ENCODE data around the gene SPACA5. TPM values are rescaled to one million over a fixed set of nuclear protein-coding genes. Genes with fewer than 3 reads are reported as not detected.
A peak's percentile ranks its signal among the peaks of the same experiment; 100 is the strongest.

SPACA5 gene
- polyA plus RNA-seq, 1 donor (not counting 4 experiments of a cell fraction or from before 2014, with no cell fraction given) = not detected

- Histone ChIP-seq H3K36me3 (ENCODE audit: control insufficient read depth in 2 of 2, extremely low read depth in 1 of 2, insufficient read depth in 2 of 2, low read length in 2 of 2) (no peaks in the 10 kb centered on the region), H3K27me3 (ENCODE audit: control insufficient read depth, extremely low read depth, insufficient read depth, low read length) (no peaks in the 10 kb centered on the region), H3K9me1 (ENCODE audit: control insufficient read depth, extremely low read depth, insufficient read depth, low read length) (no peaks in the 10 kb centered on the region), H3K79me2 (ENCODE audit: control insufficient read depth, insufficient read depth, low read length) (no peaks in the 10 kb centered on the region), H3K9me3 (ENCODE audit: control insufficient read depth, low read depth, low read length) (no peaks in the 10 kb centered on the region), H4K20me1 (ENCODE audit: control insufficient read depth, extremely low read depth, insufficient read depth, low read length) (no peaks in the 10 kb centered on the region), H2AFZ (ENCODE audit: control insufficient read depth, low read length) (peak overlapping the region; percentile 51), H3K4me1 (ENCODE audit: control insufficient read depth, extremely low read depth, insufficient read depth, low read length) (peaks cover 2% of the 10 kb centered on the region), H3K27ac (ENCODE audit: control insufficient read depth, insufficient read depth, low read length) (peak overlapping the region; percentile 85), H3K9ac (ENCODE audit: control insufficient read depth, extremely low read depth, insufficient read depth, low read length) (peak overlapping the region; percentile 80), H3K4me3 (ENCODE audit: control insufficient read depth in 2 of 3, extremely low read depth in 1 of 3, insufficient read depth in 2 of 3, low read depth in 1 of 3, low read length in 3 of 3) (peak overlapping the region; percentile 38 to 66 (median 50)), H3K4me2 (ENCODE audit: control insufficient read depth, extremely low read depth, insufficient read depth, low read depth, low read length) (peak overlapping the region; percentile 41)
- FAIRE-seq (no peak), DNase-seq (ENCODE audit: low read depth, low spot score) (no peak)
- TF ChIP-seq CTCF (optimal IDR thresholded peaks at IDR 0.05 in 1 of 3, IDR thresholded peaks at IDR 0.05 in 1 of 3, conservative IDR thresholded peaks at IDR 0.05 in 1 of 3; ENCODE audit: extremely low read depth in 1 of 3, insufficient read depth in 2 of 3, low read length in 3 of 3) (no peak), EZH2 (IDR thresholded peaks at IDR 0.05; ENCODE audit: low read length) (no peak)
- dilution Hi-C loops (cut with MboI; ENCODE audit: extremely low pct_ligation_motif_present, low sequenced_read_pairs) = no loop called here
Observed at GRCh38 chrX:48021026-48021900, 14.5 kb downstream of the SPACA5 start.

- peaks cover 2% of the 10 kb centered on the region for H3K4me1 ChIP-seq (ENCODE audit: control insufficient read depth, extremely low read depth, insufficient read depth, low read length)
- FAIRE-seq (no peak), DNase-seq (ENCODE audit: low read depth, low spot score) (no peak)
- H3K9me3 ChIP-seq (ENCODE audit: control insufficient read depth, low read depth, low read length) = no peaks in the 10 kb centered on the region
- H3K27ac ChIP-seq (ENCODE audit: control insufficient read depth, insufficient read depth, low read length) = no peak overlapping the region
- dilution Hi-C loops (cut with MboI; ENCODE audit: extremely low pct_ligation_motif_present, low sequenced_read_pairs) = no loop called here
- no peaks in the 10 kb centered on the region for H4K20me1 ChIP-seq (ENCODE audit: control insufficient read depth, extremely low read depth, insufficient read depth, low read length)
- no peaks in the 10 kb centered on the region for H3K36me3 ChIP-seq (ENCODE audit: control insufficient read depth in 2 of 2, extremely low read depth in 1 of 2, insufficient read depth in 2 of 2, low read length in 2 of 2)
- no peaks in the 10 kb centered on the region for H3K79me2 ChIP-seq (ENCODE audit: control insufficient read depth, insufficient read depth, low read length)
- no peak overlapping the region for H2AFZ ChIP-seq (ENCODE audit: control insufficient read depth, low read length)
- no peaks in the 10 kb centered on the region for H3K9me1 ChIP-seq (ENCODE audit: control insufficient read depth, extremely low read depth, insufficient read depth, low read length)
- H3K27me3 ChIP-seq (ENCODE audit: control insufficient read depth, extremely low read depth, insufficient read depth, low read length) = no peaks in the 10 kb centered on the region
- no peak overlapping the region for H3K4me2 ChIP-seq (ENCODE audit: control insufficient read depth, extremely low read depth, insufficient read depth, low read depth, low read length)
- TF ChIP-seq EZH2 (IDR thresholded peaks at IDR 0.05; ENCODE audit: low read length) (no peak), CTCF (optimal IDR thresholded peaks at IDR 0.05 in 1 of 3, IDR thresholded peaks at IDR 0.05 in 1 of 3, conservative IDR thresholded peaks at IDR 0.05 in 1 of 3; ENCODE audit: extremely low read depth in 1 of 3, insufficient read depth in 2 of 3, low read length in 3 of 3) (no peak)
- no peak overlapping the region for H3K4me3 ChIP-seq (ENCODE audit: control insufficient read depth in 2 of 3, extremely low read depth in 1 of 3, insufficient read depth in 2 of 3, low read depth in 1 of 3, low read length in 3 of 3)
- H3K9ac ChIP-seq (ENCODE audit: control insufficient read depth, extremely low read depth, insufficient read depth, low read length) = no peak overlapping the region
Observed at GRCh38 chrX:48022100-48022499, 15.3 kb downstream of the SPACA5 start.

Data from keratinocyte (primary cell).